HEK293 (cell line): ENCODE measurements around the gene JAKMIP1.

ENCODE experiments used
- CTCF ChIA-PET: fragments of 350-600 bp; formaldehyde crosslinking; extraction: SDS; loops from one replicate; lab custom pipeline; 2021; ENCODE audit warnings: antibody characterized with exemption; lab: Yijun Ruan, JAX
- POLR2A ChIA-PET: fragments of 300-600 bp; formaldehyde crosslinking; extraction: SDS; loops from one replicate; lab custom pipeline; 2020; ENCODE audit warnings: antibody characterized with exemption, inconsistent platforms; lab: Yijun Ruan, JAX
- H3K27ac ChIP-seq: fragments of 200-500 bp; sonication (Bioruptor generic); 2 replicates; pipeline ENCODE4 v1.5.1; 2014; ENCODE audit warnings: low read depth, low read length, control low read depth, inconsistent platforms; ENCODE audit errors: extremely low read depth
- H3K36me3 ChIP-seq, 2 experiments: fragments of 200-500 bp in 1 of 2; sonication (Bioruptor generic) in 1 of 2; 1 replicate in 1 of 2; 2 replicates in 1 of 2; pipeline ENCODE4 v1.5.1; 2014 to 2017; ENCODE audit warnings: inconsistent platforms in 2 of 2, low read length in 2 of 2; ENCODE audit not compliant: control insufficient read depth in 2 of 2, insufficient read depth in 1 of 2
- H3K4me1 ChIP-seq: fragments of 200-500 bp; sonication (Bioruptor generic); 2 replicates; pipeline ENCODE4 v1.5.1; 2014; ENCODE audit warnings: mild to moderate bottlenecking, low read length, inconsistent platforms; ENCODE audit not compliant: control insufficient read depth, insufficient read depth
- H3K4me3 ChIP-seq: 2 replicates; pipeline ENCODE4 v1.5.1; 2011; ENCODE audit warnings: low read depth, mild to moderate bottlenecking, control low read depth, low read length, moderate library complexity
- H3K9me3 ChIP-seq: fragments of 200-500 bp; sonication (Bioruptor generic); 2 replicates; pipeline ENCODE4 v1.5.1; 2014; ENCODE audit warnings: low read depth, low read length, inconsistent platforms; ENCODE audit not compliant: control insufficient read depth, insufficient read depth
- BCL11B ChIP-seq: fragments of 450-650 bp; formaldehyde crosslinking; IDR thresholded peaks from 2 replicates; pipeline ENCODE4 v1.5.1; 2016; ENCODE audit warnings: low read depth, missing biosample characterization, missing genetic modification characterization
- ZEB2 ChIP-seq: fragments of 450-650 bp; formaldehyde crosslinking; IDR thresholded peaks from 2 replicates; pipeline ENCODE4 v1.5.1; 2016; ENCODE audit warnings: missing biosample characterization, missing genetic modification characterization
- ZNF10 ChIP-seq: fragments of 450-650 bp; formaldehyde crosslinking; IDR thresholded peaks from 2 replicates; pipeline ENCODE4 v1.5.1; 2017; ENCODE audit warnings: missing biosample characterization, missing genetic modification characterization
- ZNF121 ChIP-seq: fragments of 450-650 bp; formaldehyde crosslinking; IDR thresholded peaks from 2 replicates; pipeline ENCODE4 v1.5.1; 2016; ENCODE audit warnings: missing biosample characterization, missing genetic modification characterization
- ZNF138 ChIP-seq: fragments of 450-650 bp; formaldehyde crosslinking; IDR thresholded peaks from 2 replicates; pipeline ENCODE4 v1.5.1; 2016; ENCODE audit warnings: missing biosample characterization, missing genetic modification characterization, borderline replicate concordance
- ZNF174 ChIP-seq: fragments of 450-650 bp; formaldehyde crosslinking; IDR thresholded peaks from 2 replicates; pipeline ENCODE4 v1.5.0; 2017; ENCODE audit warnings: missing biosample characterization, mild to moderate bottlenecking, missing genetic modification characterization
- ZNF202 ChIP-seq: fragments of 450-650 bp; formaldehyde crosslinking; IDR thresholded peaks from 2 replicates; pipeline ENCODE4 v1.5.1; 2016; ENCODE audit warnings: missing biosample characterization, missing genetic modification characterization, borderline replicate concordance
- ZNF23 ChIP-seq: fragments of 450-650 bp; formaldehyde crosslinking; IDR thresholded peaks from 2 replicates; pipeline ENCODE4 v1.5.1; 2016; ENCODE audit warnings: missing biosample characterization, missing genetic modification characterization, borderline replicate concordance
- ZNF280D ChIP-seq: fragments of 450-650 bp; formaldehyde crosslinking; IDR thresholded peaks from 2 replicates; pipeline ENCODE4 v1.5.1; 2016; ENCODE audit warnings: missing biosample characterization, missing genetic modification characterization
- ZNF311 ChIP-seq: fragments of 450-650 bp; formaldehyde crosslinking; IDR thresholded peaks from 2 replicates; pipeline ENCODE4 v1.5.1; 2017; ENCODE audit warnings: missing biosample characterization, missing genetic modification characterization, borderline replicate concordance
- ZNF391 ChIP-seq: fragments of 450-650 bp; formaldehyde crosslinking; IDR thresholded peaks from 2 replicates; pipeline ENCODE4 v1.5.1; 2016; ENCODE audit warnings: low read depth, missing biosample characterization, missing genetic modification characterization, borderline replicate concordance
- ZNF426 ChIP-seq: fragments of 450-650 bp; formaldehyde crosslinking; IDR thresholded peaks from 2 replicates; pipeline ENCODE4 v1.5.1; 2017; ENCODE audit warnings: missing biosample characterization, missing genetic modification characterization, mild to moderate bottlenecking, inconsistent platforms, moderate library complexity
- ZNF596 ChIP-seq: fragments of 450-650 bp; IDR thresholded peaks from 2 replicates; pipeline ENCODE4 v1.5.0; 2018; ENCODE audit warnings: missing biosample characterization, mild to moderate bottlenecking, missing genetic modification characterization, moderate library complexity
- ZNF624 ChIP-seq: fragments of 450-650 bp; formaldehyde crosslinking; IDR thresholded peaks from 2 replicates; pipeline ENCODE4 v1.5.1; 2017; ENCODE audit warnings: missing biosample characterization, missing genetic modification characterization
- ZNF677 ChIP-seq: fragments of 450-650 bp; IDR thresholded peaks from 2 replicates; pipeline ENCODE4 v1.5.0; 2018; ENCODE audit warnings: missing biosample characterization, mild to moderate bottlenecking, missing genetic modification characterization, moderate library complexity
- ZNF777 ChIP-seq: fragments of 450-650 bp; formaldehyde crosslinking; IDR thresholded peaks from 2 replicates; pipeline ENCODE4 v1.5.1; 2017; ENCODE audit warnings: missing biosample characterization, missing genetic modification characterization, borderline replicate concordance
- ZNF785 ChIP-seq: fragments of 450-650 bp; formaldehyde crosslinking; IDR thresholded peaks from 2 replicates; pipeline ENCODE4 v1.5.1; 2016; ENCODE audit warnings: missing biosample characterization, missing genetic modification characterization
- ZSCAN16 ChIP-seq: fragments of 450-650 bp; formaldehyde crosslinking; IDR thresholded peaks from 2 replicates; pipeline ENCODE4 v1.5.1; 2016; ENCODE audit warnings: missing biosample characterization, missing genetic modification characterization
- TF ChIP-seq, protein P1 (sequence below): fragments of 450-650 bp; formaldehyde crosslinking; IDR thresholded peaks from 2 replicates; pipeline ENCODE4 v1.5.1; 2017; ENCODE audit warnings: missing biosample characterization, mild to moderate bottlenecking, missing genetic modification characterization, moderate library complexity
- TF ChIP-seq, protein P2 (sequence below): IDR thresholded peaks from 2 replicates; pipeline ENCODE4 v1.6.1; 2011; ENCODE audit warnings: mild to moderate bottlenecking, low read depth, low read length, borderline replicate concordance
- TF ChIP-seq, protein P3 (sequence below): fragments of 450-650 bp; formaldehyde crosslinking; IDR thresholded peaks from 2 replicates; pipeline ENCODE4 v1.5.1; 2016; ENCODE audit warnings: missing biosample characterization, missing genetic modification characterization
- TF ChIP-seq, protein P4 (sequence below): fragments of 450-650 bp; formaldehyde crosslinking; IDR thresholded peaks from 2 replicates; pipeline ENCODE4 v1.5.1; 2016; ENCODE audit warnings: missing biosample characterization, missing genetic modification characterization

Gene JAKMIP1

DNA sequence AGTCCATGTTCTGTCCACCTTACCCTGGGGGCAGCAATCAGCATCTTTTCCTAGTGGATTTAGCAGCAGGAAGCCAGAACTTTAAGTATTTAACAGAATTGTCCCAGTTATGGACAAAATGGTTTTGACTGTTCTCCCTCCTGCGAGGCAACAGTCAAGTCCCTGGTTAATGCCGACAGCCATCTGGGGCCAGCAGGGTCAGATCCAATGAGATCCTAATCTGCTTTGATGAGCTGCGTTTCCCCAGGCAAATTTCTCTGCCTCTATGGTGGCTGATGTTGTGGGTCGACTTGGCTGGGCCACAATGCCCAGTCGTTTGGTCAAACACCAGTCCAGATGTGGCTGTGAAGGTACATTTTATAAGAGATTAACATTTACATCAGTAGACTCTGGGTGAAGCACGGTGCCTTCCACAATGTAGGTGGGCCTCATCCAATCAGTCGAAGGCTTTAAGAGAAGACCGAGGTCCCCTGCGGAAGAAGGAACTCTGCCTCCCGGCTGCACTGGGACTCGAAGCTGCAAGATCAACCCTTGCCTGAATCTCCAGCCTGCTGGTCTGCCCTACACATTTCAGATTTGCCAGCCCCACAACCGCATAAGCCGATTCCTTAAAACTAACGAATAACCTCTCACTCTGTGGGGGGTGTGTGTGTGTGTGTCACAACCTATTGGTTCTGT, 93.1 kb downstream of the JAKMIP1 start:
- TF ChIP-seq ZSCAN16 (tag by site-specific recombination) (no peak), ZNF10 (peak; percentile 87), ZNF677 (tag by site-specific recombination) (no peak)
- CTCF ChIA-PET: interaction anchor here (0.8 kb wide), 1 partner anchor 87 kb away, joined by 4 read pairs; no protein-coding TSS in a partner anchor
- no peaks in the 10 kb centered on the region for H3K4me1 ChIP-seq
- H3K36me3 ChIP-seq: no peaks in the 10 kb centered on the region
- POLR2A ChIA-PET: no interaction called here
- no peak overlapping the region for H3K4me3 ChIP-seq
- no peaks in the 10 kb centered on the region for H3K9me3 ChIP-seq
- H3K27ac ChIP-seq: no peak overlapping the region

GRCh38 chr4:6106156-6106555, 94.2 kb downstream of the JAKMIP1 start:
- H3K4me1 ChIP-seq: no peaks in the 10 kb centered on the region
- H3K27ac ChIP-seq: no peak overlapping the region
- TF ChIP-seq ZNF596 (tag by site-specific recombination): 0 out of 2 replicates have a peak, but pooled peaks have one; percentile 45
- no peak for TF ChIP-seq ZNF624
- ChIA-PET CTCF (no interaction called here), POLR2A (no interaction called here)
- no peaks in the 10 kb centered on the region for H3K36me3 ChIP-seq
- H3K9me3 ChIP-seq: no peaks in the 10 kb centered on the region
- no peak overlapping the region for H3K4me3 ChIP-seq

- no peak for TF ChIP-seq ZNF121 (tag by site-specific recombination)
- TF ChIP-seq, protein P1, sequence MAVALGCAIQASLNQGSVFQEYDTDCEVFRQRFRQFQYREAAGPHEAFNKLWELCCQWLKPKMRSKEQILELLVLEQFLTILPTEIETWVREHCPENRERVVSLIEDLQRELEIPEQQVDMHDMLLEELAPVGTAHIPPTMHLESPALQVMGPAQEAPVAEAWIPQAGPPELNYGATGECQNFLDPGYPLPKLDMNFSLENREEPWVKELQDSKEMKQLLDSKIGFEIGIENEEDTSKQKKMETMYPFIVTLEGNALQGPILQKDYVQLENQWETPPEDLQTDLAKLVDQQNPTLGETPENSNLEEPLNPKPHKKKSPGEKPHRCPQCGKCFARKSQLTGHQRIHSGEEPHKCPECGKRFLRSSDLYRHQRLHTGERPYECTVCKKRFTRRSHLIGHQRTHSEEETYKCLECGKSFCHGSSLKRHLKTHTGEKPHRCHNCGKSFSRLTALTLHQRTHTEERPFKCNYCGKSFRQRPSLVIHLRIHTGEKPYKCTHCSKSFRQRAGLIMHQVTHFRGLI (tag by site-specific recombination): no peak
- no peak for TF ChIP-seq ZNF391
- TF ChIP-seq, protein P2, sequence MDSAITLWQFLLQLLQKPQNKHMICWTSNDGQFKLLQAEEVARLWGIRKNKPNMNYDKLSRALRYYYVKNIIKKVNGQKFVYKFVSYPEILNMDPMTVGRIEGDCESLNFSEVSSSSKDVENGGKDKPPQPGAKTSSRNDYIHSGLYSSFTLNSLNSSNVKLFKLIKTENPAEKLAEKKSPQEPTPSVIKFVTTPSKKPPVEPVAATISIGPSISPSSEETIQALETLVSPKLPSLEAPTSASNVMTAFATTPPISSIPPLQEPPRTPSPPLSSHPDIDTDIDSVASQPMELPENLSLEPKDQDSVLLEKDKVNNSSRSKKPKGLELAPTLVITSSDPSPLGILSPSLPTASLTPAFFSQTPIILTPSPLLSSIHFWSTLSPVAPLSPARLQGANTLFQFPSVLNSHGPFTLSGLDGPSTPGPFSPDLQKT: no peak
- no peak for TF ChIP-seq ZNF202 (tag by site-specific recombination)
- TF ChIP-seq, protein P3, sequence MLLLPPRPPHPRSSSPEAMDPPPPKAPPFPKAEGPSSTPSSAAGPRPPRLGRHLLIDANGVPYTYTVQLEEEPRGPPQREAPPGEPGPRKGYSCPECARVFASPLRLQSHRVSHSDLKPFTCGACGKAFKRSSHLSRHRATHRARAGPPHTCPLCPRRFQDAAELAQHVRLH (tag by site-specific recombination): no peak
- no peak for TF ChIP-seq BCL11B
- no peak for TF ChIP-seq ZNF777
- TF ChIP-seq ZNF426 (tag by site-specific recombination): no peak
- TF ChIP-seq ZNF174: no peak
- TF ChIP-seq ZNF138 (tag by site-specific recombination): no peak
- no peak for TF ChIP-seq ZNF785 (tag by site-specific recombination)
- no peak for TF ChIP-seq ZNF311
- TF ChIP-seq ZEB2 (tag by site-specific recombination): no peak
- TF ChIP-seq, protein P4, sequence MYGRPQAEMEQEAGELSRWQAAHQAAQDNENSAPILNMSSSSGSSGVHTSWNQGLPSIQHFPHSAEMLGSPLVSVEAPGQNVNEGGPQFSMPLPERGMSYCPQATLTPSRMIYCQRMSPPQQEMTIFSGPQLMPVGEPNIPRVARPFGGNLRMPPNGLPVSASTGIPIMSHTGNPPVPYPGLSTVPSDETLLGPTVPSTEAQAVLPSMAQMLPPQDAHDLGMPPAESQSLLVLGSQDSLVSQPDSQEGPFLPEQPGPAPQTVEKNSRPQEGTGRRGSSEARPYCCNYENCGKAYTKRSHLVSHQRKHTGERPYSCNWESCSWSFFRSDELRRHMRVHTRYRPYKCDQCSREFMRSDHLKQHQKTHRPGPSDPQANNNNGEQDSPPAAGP (tag by site-specific recombination): no peak
- no peak for TF ChIP-seq ZNF23 (tag by site-specific recombination)
- no peak for TF ChIP-seq ZNF280D (tag by site-specific recombination)
- no peak overlapping the region for H3K27ac ChIP-seq
- H3K9me3 ChIP-seq: no peaks in the 10 kb centered on the region
- no peaks in the 10 kb centered on the region for H3K36me3 ChIP-seq
- POLR2A ChIA-PET: no interaction called here
- H3K4me3 ChIP-seq: no peak overlapping the region
- CTCF ChIA-PET: no interaction called here
- H3K4me1 ChIP-seq: no peaks in the 10 kb centered on the region
These were observed 94.9 kb downstream of the JAKMIP1 start for GRCh38 chr4:6105311-6105911.
